GM12878 (cell line): ENCODE results near the gene WFS1. TPM values are rescaled to one million over a fixed set of nuclear protein-coding genes. Genes with fewer than 3 reads are reported as not detected.

ENCODE experiments used
- ATAC-seq: fragments of 200-7000 bp; cut with Tn5 transposase; 3 replicates; pipeline ENCODE4 v1.9.1; 2020; ENCODE audit warnings: mild to moderate bottlenecking, moderate library complexity
- BruUV-seq: library from RNA; stranded (reverse); fragments of 400-500 nt; replicated peaks from 2 replicates; lab custom pipeline; 2021; lab: Mats Ljungman, UMichigan
- CTCF ChIA-PET: fragments of 300-600 bp; sonication (Branson Sonifier 250); formaldehyde crosslinking; extraction: SDS; loops from one replicate; lab custom pipeline; 2021; ENCODE audit warnings: inconsistent platforms; lab: Yijun Ruan, JAX
- POLR2A ChIA-PET: fragments of 350-600 bp; formaldehyde crosslinking; extraction: SDS; loops from one replicate; lab custom pipeline; 2021; ENCODE audit warnings: inconsistent platforms; lab: Charles Lee
- RAD21 ChIA-PET: fragments of 300-600 bp; sonication (Branson Sonifier 250); formaldehyde crosslinking; loops from one replicate; lab custom pipeline; 2023; ENCODE audit warnings: antibody characterized with exemption; ENCODE audit not compliant: unreplicated experiment; lab: Charles Lee
- SMC1A ChIA-PET: fragments of 300-600 bp; sonication (Branson Sonifier 250); formaldehyde crosslinking; loops from one replicate; lab custom pipeline; 2023; ENCODE audit not compliant: unreplicated experiment, uncharacterized antibody; lab: Charles Lee
- DNase-seq: peaks from one replicate; pipeline ENCODE4 v3.0.0-alpha.2; 2011; ENCODE audit warnings: low read depth, low spot score
- FAIRE-seq: peaks from 3 replicates; lab custom pipeline; 2011; peaks lifted over from hg19 to GRCh38; lab: Jason Lieb, UNC
- H2AFZ ChIP-seq: 2 replicates; pipeline ENCODE4 v1.6.0; 2011; ENCODE audit warnings: low read depth, low read length, control low read depth; ENCODE audit not compliant: control insufficient read depth
- H3K27ac ChIP-seq: 2 replicates; pipeline ENCODE4 v1.5.1; 2011; ENCODE audit warnings: control low read depth; ENCODE audit not compliant: control insufficient read depth, insufficient read depth
- H3K27me3 ChIP-seq, 2 experiments: replicated peaks in 1 of 2; 2 replicates each; pipeline versions ENCODE4 v1.6.0 to v1.6.1; 2011; ENCODE audit warnings: low read length in 1 of 2; ENCODE audit not compliant: control insufficient read depth in 2 of 2, insufficient read depth in 2 of 2
- H3K36me3 ChIP-seq, 2 experiments: 2 replicates each; pipeline ENCODE4 v1.5.1; 2011; ENCODE audit warnings: low read length in 1 of 2; ENCODE audit not compliant: control insufficient read depth in 2 of 2, insufficient read depth in 2 of 2
- H3K4me1 ChIP-seq: 2 replicates; pipeline ENCODE4 v1.6.1; 2011; ENCODE audit warnings: mild to moderate bottlenecking, low read length, moderate library complexity, mixed read lengths; ENCODE audit not compliant: control insufficient read depth, insufficient read depth
- H3K4me2 ChIP-seq: 2 replicates; pipeline ENCODE4 v1.6.0; 2011; ENCODE audit warnings: control low read depth; ENCODE audit not compliant: control insufficient read depth, insufficient read depth
- H3K4me3 ChIP-seq: fragments of 200-600 bp; sonication (generic); 2 replicates; pipeline ENCODE4 v1.5.1; 2016
- H3K79me2 ChIP-seq: 2 replicates; pipeline ENCODE4 v1.6.0; 2011; ENCODE audit warnings: low read length; ENCODE audit not compliant: control insufficient read depth, insufficient read depth
- H3K9ac ChIP-seq: 2 replicates; pipeline ENCODE4 v1.8.0; 2011; ENCODE audit warnings: low read length, control low read depth, mixed read lengths; ENCODE audit not compliant: control insufficient read depth, insufficient read depth
- H3K9me3 ChIP-seq: replicated peaks from 3 replicates; pipeline ENCODE4 v1.5.1; 2011; ENCODE audit warnings: mild to moderate bottlenecking, low read length; ENCODE audit not compliant: control insufficient read depth, insufficient read depth
- H4K20me1 ChIP-seq: 2 replicates; pipeline ENCODE4 v1.6.0; 2011; ENCODE audit not compliant: control insufficient read depth, insufficient read depth
- EED ChIP-seq: sonication (generic); IDR thresholded peaks from 2 replicates; pipeline ENCODE4 v1.6.1; 2016; ENCODE audit warnings: antibody characterized with exemption, low read depth
- NR2F1 ChIP-seq: fragments of 450-650 bp; conservative IDR thresholded peaks from 2 replicates; pipeline ENCODE4 v1.6.1; 2017; ENCODE audit warnings: mild to moderate bottlenecking
- PRDM15 ChIP-seq: fragments of 450-650 bp; formaldehyde crosslinking; IDR thresholded peaks from 2 replicates; pipeline ENCODE4 v1.4.0; 2020; ENCODE audit warnings: mild to moderate bottlenecking, moderate library complexity
- YY1 ChIP-seq: IDR thresholded peaks from 2 replicates; pipeline ENCODE4 v1.6.1; 2011; ENCODE audit warnings: low read depth, mild to moderate bottlenecking, low read length
- ZNF217 ChIP-seq: fragments of 450-650 bp; IDR thresholded peaks from 2 replicates; pipeline ENCODE4 v1.6.1; 2017; ENCODE audit warnings: antibody characterized with exemption, mild to moderate bottlenecking
- ZNF622 ChIP-seq: fragments of 450-650 bp; IDR thresholded peaks from 2 replicates; pipeline ENCODE4 v1.6.1; 2017; ENCODE audit warnings: mild to moderate bottlenecking, inconsistent platforms
- WGBS: methylation state at CpG from one replicate; pipeline ENCODE4 v1.1.6; 2016; ENCODE audit warnings: low lambda C conversion rate; ENCODE audit not compliant: insufficient replicate concordance, insufficient coverage; ENCODE audit errors: missing lambda C conversion rate; 5-methylcytosine and 5-hydroxymethylcytosine counted together
- in situ Hi-C: fragments of 300-500 bp; cut with MboI; formaldehyde crosslinking; loops from 9 replicates; pipeline ENCODE4 v1.14.3; 2018; ENCODE audit warnings: mixed read lengths
- intact Hi-C: fragments of 100-400 bp; cut with micrococcal nuclease; formaldehyde crosslinking; loops from one replicate; pipeline ENCODE4 v1.14.2; 2022; ENCODE audit not compliant: unreplicated experiment
- polyA plus RNA-seq, 11 experiments: library from polyadenylated mRNA; depleted of rRNA in 4 of 11; unstranded in 6 of 11; stranded (reverse) in 5 of 11; fragments of >200 nt; fragmentation: Nextera tagmentation in 4 of 11; fragmentation: Illumina TruSeq in 1 of 11; extraction: Ambion mirVana in 4 of 11; extraction: Trizol in 1 of 11; gene quantifications; 1 replicate in 1 of 11; 2 replicates in 10 of 11; pipeline versions ENCODE4 v1.2.1 to v1.2.3, GENCODE V29; 2011 to 2016; ENCODE audit warnings: inconsistent platforms in 2 of 11, missing spikeins in 2 of 11, low read depth in 1 of 11
- total RNA-seq, 4 experiments: library from RNA; depleted of rRNA in 3 of 4; stranded (reverse); fragments of >200 nt in 3 of 4; fragmentation: Illumina TruSeq in 1 of 4; extraction: Trizol in 1 of 4; gene quantifications; 2 replicates each; pipeline versions ENCODE4 v1.2.1 to v1.2.3, GENCODE V29; 2013 to 2021

WFS1 gene
- total and polyA plus RNA-seq, 10 of the 15 experiments (the other 5 are each of a cell fraction or from before 2014, with no cell fraction given), result 0.31 to 4.7 (median 2.0) TPM

- no peak for TF ChIP-seq PRDM15
These were observed 57.7 kb downstream of the WFS1 start (continued) for GRCh38 chr4:6327220-6327917.

GRCh38 chr4:6328526-6328925 is 58.9 kb downstream of the WFS1 start:
- Histone ChIP-seq H2AFZ (no peak overlapping the region), H3K4me2 (no peak overlapping the region), H3K4me3 (no peak overlapping the region), H3K9me3 (no peaks in the 10 kb centered on the region; the same call in 2 of the 3 replicates), H3K4me1 (no peaks in the 10 kb centered on the region; the same call in 1 of the 2 replicates), H3K79me2 (no peaks in the 10 kb centered on the region), H3K36me3 (no peaks in the 10 kb centered on the region), H3K27me3 (peaks cover 3% of the 10 kb centered on the region in 2 experiments; a peak in 3 of 4 replicates), H3K9ac (no peak overlapping the region), H3K27ac (no peak overlapping the region), H4K20me1 (no peaks in the 10 kb centered on the region)
- in situ Hi-C loops, result loop anchor here (5.0 kb wide), 3 partner anchors 76 to 331 kb away; no protein-coding TSS in a partner anchor
- no peak for DNase-seq
- ChIA-PET CTCF (interaction anchor here (0.8 to 20.1 kb wide), 10 partner anchors 10 to 331 kb away, joined by 3 to 469 read pairs (median 6); partner anchors contain the start of gene WFS1), SMC1A (interaction anchor here (1.4 to 7.0 kb wide), 7 partner anchors 58 to 330 kb away, joined by 3 to 137 read pairs (median 24); partner anchors contain the start of gene WFS1), POLR2A (no interaction called here), RAD21 (interaction anchor here (1.4 to 8.5 kb wide), 6 partner anchors 50 to 330 kb away, joined by 3 to 222 read pairs (median 18); partner anchors contain the start of gene WFS1)
- no TSS peak for BruUV-seq
- intact Hi-C loops, result no loop called here
- ATAC-seq, result no peak
- TF ChIP-seq YY1, result no peak
- TF ChIP-seq ZNF622, result no peak
- no peak for TF ChIP-seq NR2F1
- no peak for TF ChIP-seq ZNF217
- no peak for TF ChIP-seq EED
- 6% methylated on average over 7 of the region's 8 CpGs for WGBS
- FAIRE-seq, result no peak
